ENCODE measurements around the gene FRMD5.

FRMD5 gene

GRCh38 chr15:43927203-43927602 is 267.9 kb downstream of the FRMD5 start:
- DNase-seq (ENCODE audit: low read depth): no peak

GRCh38 chr15:43923553-43923952 is 271.5 kb downstream of the FRMD5 start:
- no peak for DNase-seq (ENCODE audit: low read depth)

GRCh38 chr15:43922021-43922420 is 273.1 kb downstream of the FRMD5 start:
- DNase-seq (ENCODE audit: low read depth): no peak

GRCh38 chr15:43920815-43921214 is 274.3 kb downstream of the FRMD5 start:
- no peak for DNase-seq (ENCODE audit: low read depth)

- DNase-seq (ENCODE audit: low read depth): no peak
Observed at GRCh38 chr15:43920254-43920600, 274.8 kb downstream of the FRMD5 start.

- no peak for DNase-seq (ENCODE audit: low read depth)
Observed at GRCh38 chr15:43919540-43920253, 275.4 kb downstream of the FRMD5 start.

GRCh38 chr15:43918717-43919116 is 276.4 kb downstream of the FRMD5 start:
- DNase-seq (ENCODE audit: low read depth): no peak

GRCh38 chr15:43916326-43916660 is 278.8 kb downstream of the FRMD5 start:
- DNase-seq (ENCODE audit: low read depth): no peak

GRCh38 chr15:43915631-43916325 is 279.3 kb downstream of the FRMD5 start:
- no peak for DNase-seq (ENCODE audit: low read depth)

- no peak for DNase-seq (ENCODE audit: low read depth)
Observed at GRCh38 chr15:43913941-43914340, 281.1 kb downstream of the FRMD5 start.

- DNase-seq (ENCODE audit: low read depth): peak; percentile 91
Observed at GRCh38 chr15:43913026-43913780, 281.9 kb downstream of the FRMD5 start.

- no peak for DNase-seq (ENCODE audit: low read depth)
Observed at GRCh38 chr15:43912208-43912607, 282.9 kb downstream of the FRMD5 start.

- DNase-seq (ENCODE audit: low read depth): peak; percentile 91
Observed at GRCh38 chr15:43911235-43911781, 283.8 kb downstream of the FRMD5 start.

- no peak for DNase-seq (ENCODE audit: low read depth)
Observed at GRCh38 chr15:43908516-43909050, 286.5 kb downstream of the FRMD5 start.

GRCh38 chr15:43905755-43906154 is 289.3 kb downstream of the FRMD5 start:
- no peak for DNase-seq (ENCODE audit: low read depth)

GRCh38 chr15:43903864-43904290 is 291.2 kb downstream of the FRMD5 start:
- DNase-seq (ENCODE audit: low read depth): peak; percentile 22

- DNase-seq (ENCODE audit: low read depth): no peak
Observed at GRCh38 chr15:43901495-43901894, 293.6 kb downstream of the FRMD5 start.

- no peak for DNase-seq (ENCODE audit: low read depth)
Observed at GRCh38 chr15:43900996-43901395, 294.1 kb downstream of the FRMD5 start.

- no peak for DNase-seq (ENCODE audit: low read depth)
Observed at GRCh38 chr15:43899928-43900327, 295.1 kb downstream of the FRMD5 start.

GRCh38 chr15:43898891-43899290 is 296.2 kb downstream of the FRMD5 start:
- DNase-seq (ENCODE audit: low read depth): no peak

- no peak for DNase-seq (ENCODE audit: low read depth)
Observed at GRCh38 chr15:43896543-43896942, 298.5 kb downstream of the FRMD5 start.

- no peak for DNase-seq (ENCODE audit: low read depth)
Observed at GRCh38 chr15:43895586-43895985, 299.5 kb downstream of the FRMD5 start.

- DNase-seq (ENCODE audit: low read depth): no peak
Observed at GRCh38 chr15:43893956-43894355, 301.1 kb downstream of the FRMD5 start.

All from fibroblast of the conjunctiva (primary cell).